K562 (cell line): ENCODE data around the gene GREB1. TPM values are rescaled to one million over a fixed set of nuclear protein-coding genes. Genes with fewer than 3 reads are reported as not detected.

ENCODE experiments used
- ATAC-seq: fragments of 200-7000 bp; cut with Tn5 transposase; 3 replicates; pipeline ENCODE4 v1.9.1; 2020; ENCODE audit warnings: moderate library complexity
- BruUV-seq: library from RNA; stranded (reverse); fragments of 400-500 nt; replicated peaks from 2 replicates; lab custom pipeline; 2021; lab: Mats Ljungman, UMichigan
- CTCF ChIA-PET: fragments of 300-600 bp; formaldehyde crosslinking; extraction: SDS; loops from one replicate; lab custom pipeline; 2021; ENCODE audit warnings: low intra/inter-chr PET ratio; lab: Yijun Ruan, JAX
- POLR2A ChIA-PET: fragments of 300-600, 350-650 bp; sonication (Branson Sonifier 250); formaldehyde crosslinking; extraction: SDS; loops from one replicate; lab custom pipeline; 2021; ENCODE audit warnings: antibody characterized with exemption, inconsistent platforms; lab: Yijun Ruan, JAX
- DNase-seq, 4 experiments: peaks; one replicate each; pipeline versions ENCODE4 v3.0.0 to v3.0.0-alpha.2; 2011 to 2018; ENCODE audit warnings: low spot score in 3 of 4, mixed read lengths in 3 of 4; ENCODE audit errors: extremely low read depth in 1 of 4
- FAIRE-seq: peaks from 2 replicates; lab custom pipeline; 2011; peaks lifted over from hg19 to GRCh38; lab: Jason Lieb, UNC
- H2AFZ ChIP-seq: 2 replicates; pipeline ENCODE4 v1.6.0; 2011; ENCODE audit warnings: low read depth, low read length, control low read depth, inconsistent platforms
- H3K27ac ChIP-seq: fragments of 200-600 bp; 3 replicates; pipeline ENCODE4 v1.8.0; 2011; ENCODE audit warnings: low read depth, mild to moderate bottlenecking, control low read depth, inconsistent platforms, low read length, moderate library complexity, mixed read lengths; ENCODE audit errors: extremely low read depth
- H3K27me3 ChIP-seq, 2 experiments: fragments of 300-600 bp in 1 of 2; 2 replicates in 1 of 2; 3 replicates in 1 of 2; pipeline versions ENCODE4 v1.6.0 to v1.8.0; 2011; ENCODE audit warnings: inconsistent platforms in 2 of 2, low read length in 2 of 2, mild to moderate bottlenecking in 1 of 2, mixed read lengths in 1 of 2, moderate library complexity in 1 of 2; ENCODE audit not compliant: control insufficient read depth in 2 of 2, insufficient read depth in 2 of 2
- H3K36me3 ChIP-seq: fragments of 300-600 bp; 3 replicates; pipeline ENCODE4 v1.8.0; 2011; ENCODE audit warnings: mild to moderate bottlenecking, low read length, inconsistent platforms; ENCODE audit not compliant: control insufficient read depth, insufficient read depth
- H3K4me1 ChIP-seq, 2 experiments: fragments of 200-600 bp in 1 of 2; replicated peaks in 1 of 2; 2 replicates in 1 of 2; 3 replicates in 1 of 2; pipeline versions ENCODE4 v1.5.1 to v1.8.0; 2011; ENCODE audit warnings: inconsistent platforms in 2 of 2, low read length in 2 of 2, mild to moderate bottlenecking in 1 of 2, mixed read lengths in 1 of 2, moderate library complexity in 1 of 2; ENCODE audit not compliant: control insufficient read depth in 2 of 2, insufficient read depth in 2 of 2
- H3K4me2 ChIP-seq: 2 replicates; pipeline ENCODE4 v1.6.1; 2011; ENCODE audit warnings: low read length, control low read depth, inconsistent platforms, mixed read lengths; ENCODE audit not compliant: insufficient read depth
- H3K4me3 ChIP-seq: fragments of 200-600 bp; sonication (generic), shearing (Covaris generic); 2 replicates; pipeline ENCODE4 v1.5.1; 2016; ENCODE audit warnings: control low read depth, inconsistent platforms
- H3K79me2 ChIP-seq: fragments of 200-600 bp; 3 replicates; pipeline ENCODE4 v1.8.0; 2011; ENCODE audit warnings: low read length, inconsistent platforms; ENCODE audit not compliant: control insufficient read depth, insufficient read depth
- H3K9ac ChIP-seq, 2 experiments: 2 replicates each; pipeline versions ENCODE4 v1.6.0 to v1.6.1; 2011; ENCODE audit warnings: low read depth in 2 of 2, low read length in 2 of 2, control low read depth in 1 of 2, inconsistent platforms in 1 of 2, mild to moderate bottlenecking in 1 of 2, mixed read lengths in 1 of 2; ENCODE audit not compliant: insufficient read depth in 1 of 2
- H3K9me1 ChIP-seq: one replicate; pipeline ENCODE4 v1.6.0; 2011; ENCODE audit warnings: inconsistent platforms, mild to moderate bottlenecking, low read length, moderate library complexity; ENCODE audit not compliant: control insufficient read depth, insufficient read depth
- H3K9me3 ChIP-seq: replicated peaks from 2 replicates; pipeline ENCODE4 v1.5.1; 2011; ENCODE audit warnings: low read depth, low read length, inconsistent platforms; ENCODE audit not compliant: control insufficient read depth, insufficient read depth
- H4K20me1 ChIP-seq: replicated peaks from 2 replicates; pipeline ENCODE4 v1.6.1; 2011; ENCODE audit warnings: low read length, inconsistent platforms, mixed read lengths; ENCODE audit not compliant: control insufficient read depth, insufficient read depth
- ATF4 ChIP-seq: fragments of 450-650 bp; formaldehyde crosslinking; IDR thresholded peaks from 2 replicates; pipeline ENCODE4 v1.4.0; 2022; ENCODE audit warnings: mild to moderate bottlenecking, moderate library complexity
- CGGBP1 ChIP-seq: fragments of 250-450 bp; sonication (Bioruptor Pico); IDR thresholded peaks from 2 replicates; pipeline ENCODE4 v1.9.0; 2021; ENCODE audit warnings: mild to moderate bottlenecking
- ERF ChIP-seq: fragments of 450-650 bp; formaldehyde crosslinking; IDR thresholded peaks from 2 replicates; pipeline ENCODE4 v1.4.0; 2020; ENCODE audit warnings: mild to moderate bottlenecking, mixed read lengths
- FOXJ2 ChIP-seq: fragments of 200-800 bp; sonication (Bioruptor generic); IDR thresholded peaks from 2 replicates; pipeline ENCODE4 v1.6.1; 2016; ENCODE audit warnings: missing genetic modification characterization, missing compliant biosample characterization
- FOXK1 ChIP-seq: sonication (generic); formaldehyde crosslinking; IDR thresholded peaks from 2 replicates; pipeline ENCODE4 v1.8.0; 2022; ENCODE audit warnings: missing genetic modification reagents, mild to moderate bottlenecking, borderline replicate concordance
- MEIS2 ChIP-seq: fragments of 450-650 bp; IDR thresholded peaks from 2 replicates; pipeline ENCODE4 v1.6.1; 2014; ENCODE audit warnings: mild to moderate bottlenecking; ENCODE audit not compliant: partially characterized antibody
- MLLT1 ChIP-seq, 2 experiments: fragments of 450-650 bp; IDR thresholded peaks; 2 replicates each; pipeline ENCODE4 v1.6.1; 2016
- NFYB ChIP-seq: IDR thresholded peaks from 2 replicates; pipeline ENCODE4 v1.6.1; 2011; ENCODE audit warnings: mild to moderate bottlenecking, moderate library complexity; ENCODE audit not compliant: insufficient read length; ENCODE audit errors: extremely low read depth
- RBM17 ChIP-seq: fragments of 200-400 bp; formaldehyde crosslinking; IDR thresholded peaks from 2 replicates; pipeline ENCODE4 v1.6.1; 2017; ENCODE audit warnings: low read depth, mild to moderate bottlenecking, low read length, borderline replicate concordance
- THRB ChIP-seq: fragments of 450-650 bp; formaldehyde crosslinking; conservative IDR thresholded peaks from 2 replicates; pipeline ENCODE4 v1.4.0; 2022; ENCODE audit warnings: mild to moderate bottlenecking, missing genetic modification characterization
- TOE1 ChIP-seq, 2 experiments: fragments of 450-650 bp in 1 of 2; sonication (generic) in 1 of 2; formaldehyde crosslinking in 1 of 2; IDR thresholded peaks; 2 replicates each; pipeline versions ENCODE4 v1.7.1 to v1.8.0; 2016 to 2022; ENCODE audit warnings: borderline replicate concordance in 2 of 2, mild to moderate bottlenecking in 2 of 2, antibody characterized with exemption in 1 of 2, inconsistent platforms in 1 of 2, low read depth in 1 of 2, missing genetic modification reagents in 1 of 2, moderate library complexity in 1 of 2
- ZNF354B ChIP-seq: fragments of 250-450 bp; sonication (Bioruptor Pico); IDR thresholded peaks from 2 replicates; pipeline ENCODE4 v1.4.0; 2020
- WGBS: fragments of 100-300 bp; shearing (Covaris generic); methylation state at CpG from one replicate; pipeline ENCODE4 v1.1.6; 2016; ENCODE audit warnings: low coverage, mixed read lengths; ENCODE audit not compliant: insufficient coverage; ENCODE audit errors: missing lambda C conversion rate; 5-methylcytosine and 5-hydroxymethylcytosine counted together
- in situ Hi-C: fragments of 300-500 bp; cut with MboI; formaldehyde crosslinking; loops from 4 replicates; pipeline ENCODE4 v1.15.0; 2018; ENCODE audit warnings: inconsistent platforms, mixed read lengths
- intact Hi-C: fragments of 100-400 bp; cut with micrococcal nuclease; formaldehyde crosslinking; loops from 2 replicates; pipeline ENCODE4 v1.14.2; 2022
- polyA plus RNA-seq, 8 experiments: library from polyadenylated mRNA; depleted of rRNA in 4 of 8; stranded (reverse) in 5 of 8; unstranded in 3 of 8; fragments of >200 nt; fragmentation: Nextera tagmentation in 2 of 8; fragmentation: Illumina TruSeq in 1 of 8; extraction: Ambion mirVana in 2 of 8; extraction: Trizol in 1 of 8; gene quantifications; 2 replicates each; pipeline versions ENCODE4 v1.2.1 to v1.2.3, GENCODE V29; 2011 to 2014; ENCODE audit warnings: inconsistent platforms in 1 of 8, missing spikeins in 1 of 8
- total RNA-seq, 7 experiments: library from RNA; depleted of rRNA in 6 of 7; stranded (reverse); fragments of >200 nt in 6 of 7; fragmentation: Illumina TruSeq in 2 of 7; extraction: Trizol in 2 of 7; gene quantifications; 2 replicates each; pipeline versions ENCODE4 v1.2.1 to v1.2.3, GENCODE V29; 2011 to 2021; ENCODE audit warnings: low replicate concordance in 1 of 7
- TF ChIP-seq, protein P1 (sequence below): sonication (generic); formaldehyde crosslinking; IDR thresholded peaks from 2 replicates; pipeline ENCODE4 v1.9.0; 2022; ENCODE audit warnings: mild to moderate bottlenecking, missing genetic modification reagents
- TF ChIP-seq, protein P2 (sequence below): fragments of 200-800 bp; sonication (Bioruptor generic); IDR thresholded peaks from 2 replicates; pipeline ENCODE4 v1.6.1; 2017; ENCODE audit warnings: missing genetic modification characterization, missing compliant biosample characterization

The GREB1 gene
- total and polyA plus RNA-seq, 9 of the 15 experiments (the other 6 are each of a cell fraction or from before 2014, with no cell fraction given) = 0.04 to 0.86 (median 0.10) TPM; not detected in 1

GRCh38 chr2:11665510-11666362, 131.9 kb downstream of the GREB1 start:
- Histone ChIP-seq H3K27me3 (peaks cover 33 to 68% of the 10 kb centered on the region in 2 experiments; a peak in 4 of 5 replicates), H3K27ac (no peak overlapping the region), H2AFZ (no peak overlapping the region), H3K9me3 (peaks cover 2% of the 10 kb centered on the region; the same call in 1 of the 2 replicates), H3K79me2 (no peaks in the 10 kb centered on the region), H3K4me1 (peaks cover 0 to 9% of the 10 kb centered on the region in 2 experiments; a peak in 2 of 5 replicates), H3K4me3 (no peak overlapping the region), H3K36me3 (no peaks in the 10 kb centered on the region), H4K20me1 (no peaks in the 10 kb centered on the region), H3K9me1 (no peaks in the 10 kb centered on the region), H3K9ac (no peak overlapping the region), H3K4me2 (no peak overlapping the region)
- ATAC-seq (no peak; the same call in 2 of the 3 replicates), DNase-seq (no peak), FAIRE-seq (no peak)
- BruUV-seq = no TSS peak
- ChIA-PET POLR2A (interaction anchor here (0.6 to 1.4 kb wide), 3 partner anchors 9 to 334 kb away, joined by 3 read pairs; no protein-coding TSS in a partner anchor), CTCF (no interaction called here)
- WGBS = under 1% methylated on average over 10 of the region's 10 CpGs
- TF ChIP-seq RBM17 = no peak
- TF ChIP-seq TOE1 (IDR thresholded peaks at IDR 0.05; ENCODE audit: borderline replicate concordance) = no peak
- TF ChIP-seq TOE1 (CRISPR knock-in tag; IDR thresholded peaks at IDR 0.05; ENCODE audit: borderline replicate concordance, low read depth) = no peak
- no peak for TF ChIP-seq CGGBP1 (CRISPR knock-in tag)
- TF ChIP-seq ATF4 (CRISPR knock-in tag) = no peak
- no peak for TF ChIP-seq MLLT1 (IDR thresholded peaks at IDR 0.05)
- TF ChIP-seq ZNF354B = no peak
- TF ChIP-seq ERF (CRISPR knock-in tag) = no peak
- TF ChIP-seq NFYB = no peak
- no peak for TF ChIP-seq FOXK1 (CRISPR knock-in tag)
- TF ChIP-seq, protein P1, sequence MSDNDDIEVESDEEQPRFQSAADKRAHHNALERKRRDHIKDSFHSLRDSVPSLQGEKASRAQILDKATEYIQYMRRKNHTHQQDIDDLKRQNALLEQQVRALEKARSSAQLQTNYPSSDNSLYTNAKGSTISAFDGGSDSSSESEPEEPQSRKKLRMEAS (CRISPR knock-in tag) = no peak
- TF ChIP-seq FOXJ2 (tag) = no peak
- TF ChIP-seq, protein P2, sequence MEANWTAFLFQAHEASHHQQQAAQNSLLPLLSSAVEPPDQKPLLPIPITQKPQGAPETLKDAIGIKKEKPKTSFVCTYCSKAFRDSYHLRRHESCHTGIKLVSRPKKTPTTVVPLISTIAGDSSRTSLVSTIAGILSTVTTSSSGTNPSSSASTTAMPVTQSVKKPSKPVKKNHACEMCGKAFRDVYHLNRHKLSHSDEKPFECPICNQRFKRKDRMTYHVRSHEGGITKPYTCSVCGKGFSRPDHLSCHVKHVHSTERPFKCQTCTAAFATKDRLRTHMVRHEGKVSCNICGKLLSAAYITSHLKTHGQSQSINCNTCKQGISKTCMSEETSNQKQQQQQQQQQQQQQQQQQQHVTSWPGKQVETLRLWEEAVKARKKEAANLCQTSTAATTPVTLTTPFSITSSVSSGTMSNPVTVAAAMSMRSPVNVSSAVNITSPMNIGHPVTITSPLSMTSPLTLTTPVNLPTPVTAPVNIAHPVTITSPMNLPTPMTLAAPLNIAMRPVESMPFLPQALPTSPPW (CRISPR knock-in tag) = no peak
- no peak for TF ChIP-seq MEIS2
- no peak for TF ChIP-seq THRB (CRISPR knock-in tag)
- in situ Hi-C loops (no loop called here), intact Hi-C loops (no loop called here)
